Ectodermal cell (in vitro differentiated cells): ENCODE measurements around the gene C15orf39.
"Not testable (repeated sequence)": the region's sequence is repeated elsewhere in the genome, so short reads cannot be mapped to it uniquely, and the experiment has no call there.

Experiments
- H3K27ac ChIP-seq: 2 replicates; pipeline ENCODE4 v1.7.0; 2013; ENCODE audit warnings: mild to moderate bottlenecking, low read depth, low read length; ENCODE audit not compliant: insufficient read depth, poor library complexity, severe bottlenecking
- H3K27me3 ChIP-seq: 2 replicates; pipeline ENCODE4 v1.7.0; 2013; ENCODE audit warnings: mild to moderate bottlenecking, low read length; ENCODE audit not compliant: insufficient read depth, control insufficient read depth, poor library complexity, severe bottlenecking
- H3K36me3 ChIP-seq: one replicate; pipeline ENCODE4 v1.7.0; 2013; ENCODE audit warnings: low read length; ENCODE audit not compliant: control insufficient read depth, insufficient read depth
- H3K4me1 ChIP-seq: one replicate; pipeline ENCODE4 v1.7.0; 2013; ENCODE audit warnings: low read length; ENCODE audit not compliant: control insufficient read depth, insufficient read depth
- H3K4me3 ChIP-seq: 2 replicates; pipeline ENCODE4 v1.7.0; 2013; ENCODE audit warnings: low read depth, low read length, control low read depth; ENCODE audit not compliant: insufficient read depth
- H3K9me3 ChIP-seq: 2 replicates; pipeline ENCODE4 v1.7.0; 2013; ENCODE audit warnings: mild to moderate bottlenecking, low read length, moderate library complexity; ENCODE audit not compliant: control insufficient read depth
- WGBS, 2 experiments: methylation state at CpG; one replicate each; pipeline ENCODE4 v1.1.7; 2013; ENCODE audit warnings: missing lambda C conversion rate in 2 of 2; 5-methylcytosine and 5-hydroxymethylcytosine counted together

The C15orf39 gene

DNA sequence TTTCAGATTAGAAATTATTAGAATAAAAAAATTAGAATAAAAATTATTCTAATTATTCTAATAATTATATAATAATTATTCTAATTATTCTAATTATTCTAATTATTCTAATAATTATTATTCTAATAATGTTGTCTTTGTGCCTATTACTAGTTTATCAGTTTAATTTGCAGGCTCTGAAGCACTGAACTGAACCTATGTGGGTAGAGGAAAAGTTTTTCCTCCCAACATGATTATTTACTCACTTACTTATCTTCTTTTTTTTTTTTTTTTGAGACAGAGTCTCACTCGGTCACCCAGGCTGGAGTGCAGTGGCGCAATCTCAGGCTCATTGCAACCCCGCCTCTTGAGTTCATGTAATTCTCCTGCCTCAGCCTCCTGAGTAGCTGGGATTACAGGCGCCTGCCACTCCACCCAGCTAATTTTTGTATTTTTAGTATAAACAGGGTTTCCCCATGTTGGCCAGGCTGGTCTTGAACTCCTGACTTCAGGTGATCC, 39.7 kb upstream of the C15orf39 start:
- Histone ChIP-seq H3K27ac (no peak overlapping the region), H3K9me3 (no peaks in the 10 kb centered on the region), H3K36me3 (no peaks in the 10 kb centered on the region), H3K4me3 (no peak overlapping the region), H3K4me1 (no peaks in the 10 kb centered on the region), H3K27me3 (no peaks in the 10 kb centered on the region)
- 88 to 92% methylated on average over 4 of the region's 4 CpGs for WGBS, 2 experiments

DNA sequence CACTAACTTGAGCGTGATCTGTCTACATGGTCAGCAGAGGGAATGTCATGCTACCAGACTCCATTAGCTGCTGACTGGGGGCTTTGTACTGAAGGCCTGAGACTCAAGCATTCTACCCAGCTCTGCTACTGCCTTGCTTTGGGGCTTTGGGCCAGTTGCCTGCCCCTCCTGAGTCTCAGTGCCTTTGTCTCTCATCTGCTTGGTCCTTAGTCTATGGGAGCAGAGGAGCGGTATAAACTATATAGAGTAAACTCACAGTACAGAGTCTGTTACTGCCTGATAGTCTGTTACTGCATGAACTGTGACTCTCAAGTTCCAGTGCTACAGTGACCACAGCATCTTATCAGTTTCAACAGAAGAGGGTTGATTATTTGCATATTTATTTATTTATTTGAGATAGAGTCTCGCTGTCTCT, 38.5 kb upstream of the C15orf39 start:
- no peaks in the 10 kb centered on the region for H3K27me3 ChIP-seq
- H3K36me3 ChIP-seq: no peaks in the 10 kb centered on the region
- no peak overlapping the region for H3K27ac ChIP-seq
- H3K4me3 ChIP-seq: no peak overlapping the region
- H3K9me3 ChIP-seq: no peaks in the 10 kb centered on the region
- no peaks in the 10 kb centered on the region for H3K4me1 ChIP-seq
- 93 to 95% methylated on average over 3 of the region's 3 CpGs for WGBS, 2 experiments

DNA sequence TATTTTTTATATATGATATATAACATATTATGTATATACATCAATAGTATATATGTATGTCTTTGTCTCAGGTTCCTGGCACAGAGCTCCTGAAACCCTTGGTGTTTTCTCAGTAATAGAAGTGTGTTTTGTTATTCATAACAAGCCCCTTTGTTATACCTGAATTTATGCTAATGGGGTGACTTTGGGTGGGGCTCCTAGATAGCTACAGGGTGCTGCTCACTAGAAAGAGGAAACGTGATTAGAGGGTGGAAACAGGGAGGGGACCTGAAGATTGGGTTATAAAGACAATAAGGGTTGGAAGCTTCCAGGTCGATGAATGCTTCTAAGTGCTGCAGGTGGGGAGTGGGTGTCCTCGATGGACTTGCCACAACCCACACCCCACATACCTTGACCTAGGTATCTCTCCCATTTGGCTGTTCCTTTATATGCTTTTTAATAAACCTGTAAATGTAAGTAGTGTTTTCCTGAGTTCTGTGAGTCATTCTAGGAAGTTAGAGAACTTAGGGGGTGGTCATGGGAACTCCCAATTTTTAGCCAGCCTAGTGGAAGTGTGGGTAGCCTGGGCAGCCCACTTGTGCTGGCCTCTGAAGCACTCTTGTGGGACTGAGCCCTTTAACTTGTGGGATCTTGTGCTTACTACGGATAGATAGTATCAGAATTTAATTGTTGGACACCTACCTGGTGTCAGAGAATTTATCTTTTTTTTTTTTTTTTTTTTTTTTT, 36.9 kb upstream of the C15orf39 start:
- Histone ChIP-seq H3K4me1 (no peaks in the 10 kb centered on the region), H3K9me3 (no peaks in the 10 kb centered on the region), H3K4me3 (no peak overlapping the region), H3K36me3 (no peaks in the 10 kb centered on the region), H3K27me3 (no peaks in the 10 kb centered on the region), H3K27ac (no peak overlapping the region)
- 52 to 66% methylated on average over 1 to 4 of the region's 4 CpGs for WGBS, 2 experiments

DNA sequence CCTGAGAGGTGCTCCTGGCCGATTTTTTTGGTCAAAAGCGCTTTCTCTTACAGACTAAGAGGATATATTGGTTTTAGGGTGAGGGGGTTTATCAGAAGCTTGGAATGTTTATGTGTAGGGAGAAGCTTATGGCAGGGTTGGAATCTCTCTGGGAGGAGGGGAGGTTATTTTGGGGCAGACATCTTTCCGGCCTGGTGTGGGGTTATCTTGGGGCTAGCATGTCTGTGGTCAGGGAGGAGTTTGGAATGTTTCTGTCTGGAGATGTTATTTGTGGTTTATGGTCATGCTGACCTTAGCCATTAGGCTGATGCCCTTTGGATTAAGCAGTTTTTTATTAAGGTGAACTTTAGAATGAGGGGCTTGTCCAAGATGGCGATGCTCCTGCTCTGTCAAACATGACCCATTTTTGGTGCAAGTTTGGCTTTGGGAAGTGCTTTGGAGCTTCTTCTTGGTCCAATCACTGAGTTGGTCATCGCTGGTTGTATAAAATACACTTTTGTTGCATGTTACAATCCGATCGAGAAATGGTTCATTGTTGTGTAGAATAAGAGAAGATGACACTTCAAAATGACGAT, 35.1 kb upstream of the C15orf39 start:
- not testable (repeated sequence) for H3K27me3 ChIP-seq, H3K27ac ChIP-seq, H3K4me3 ChIP-seq, H3K9me3 ChIP-seq, H3K4me1 ChIP-seq, H3K36me3 ChIP-seq
- 94 to 95% methylated on average over 8 of the region's 8 CpGs for WGBS, 2 experiments

DNA sequence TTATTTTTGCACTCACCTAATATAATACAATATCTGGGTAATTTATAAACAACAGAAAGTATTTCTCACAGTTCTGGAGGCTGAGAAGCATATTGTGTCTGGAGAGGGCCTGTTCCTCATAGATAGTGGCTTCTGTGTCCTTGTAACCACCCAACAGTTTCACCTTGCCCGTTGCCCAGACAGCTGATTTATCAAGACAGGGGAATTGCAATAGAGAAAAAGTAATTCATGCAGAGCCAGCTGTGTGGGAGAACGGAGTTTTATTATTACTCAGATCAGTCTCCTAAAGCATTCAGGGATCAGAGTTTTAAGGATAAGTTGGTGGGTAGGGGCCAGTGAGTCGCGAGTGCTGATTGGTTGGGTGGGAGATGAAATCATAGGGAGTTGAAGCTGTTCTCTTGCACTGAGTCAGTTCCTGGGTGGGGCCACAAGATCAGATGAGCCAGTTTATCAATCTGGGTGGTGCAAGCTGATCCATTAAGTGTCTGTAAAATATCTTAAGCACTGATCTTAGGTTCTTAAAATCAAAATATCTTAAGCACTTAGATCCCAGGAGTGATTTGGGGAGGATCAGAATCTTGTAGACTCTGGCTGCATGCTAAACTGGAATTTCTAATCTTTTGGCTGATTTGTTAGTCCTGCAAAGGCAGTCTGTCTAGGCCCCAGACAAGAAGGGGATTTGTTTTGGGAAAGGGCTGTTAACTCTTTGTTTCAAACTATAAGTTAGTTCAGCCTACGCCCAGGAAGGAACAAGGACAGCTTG, 33.9 kb upstream of the C15orf39 start:
- H3K4me3 ChIP-seq: no peak overlapping the region
- H3K36me3 ChIP-seq: no peaks in the 10 kb centered on the region
- no peaks in the 10 kb centered on the region for H3K4me1 ChIP-seq
- H3K27ac ChIP-seq: no peak overlapping the region
- WGBS, 2 experiments: 92 to 96% methylated on average over 5 of the region's 5 CpGs
- no peaks in the 10 kb centered on the region for H3K9me3 ChIP-seq
- no peaks in the 10 kb centered on the region for H3K27me3 ChIP-seq

DNA sequence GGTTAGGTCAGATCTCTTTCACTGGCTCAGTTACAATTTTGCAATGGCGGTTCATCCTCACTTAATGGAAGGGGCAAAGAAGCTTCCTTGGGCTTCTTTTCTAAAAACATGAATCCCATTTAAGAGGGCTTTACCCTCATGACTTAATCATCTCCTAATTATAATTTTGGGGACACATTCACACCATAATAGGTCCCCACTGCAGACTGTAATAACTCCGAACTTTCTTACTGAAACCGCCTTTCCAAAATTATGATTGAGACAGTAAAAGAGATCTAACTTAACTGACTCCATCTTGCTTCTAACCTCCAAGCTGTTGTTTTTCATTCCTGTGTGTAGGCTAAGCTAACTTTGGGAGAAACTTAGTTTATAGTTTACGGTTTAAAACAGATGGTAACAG, 33.3 kb upstream of the C15orf39 start:
- Histone ChIP-seq H3K4me1 (no peaks in the 10 kb centered on the region), H3K27ac (no peak overlapping the region), H3K9me3 (no peaks in the 10 kb centered on the region), H3K36me3 (no peaks in the 10 kb centered on the region), H3K4me3 (no peak overlapping the region), H3K27me3 (no peaks in the 10 kb centered on the region)
- WGBS, 2 experiments: 93 to 96% methylated on average over 4 of the region's 4 CpGs

DNA sequence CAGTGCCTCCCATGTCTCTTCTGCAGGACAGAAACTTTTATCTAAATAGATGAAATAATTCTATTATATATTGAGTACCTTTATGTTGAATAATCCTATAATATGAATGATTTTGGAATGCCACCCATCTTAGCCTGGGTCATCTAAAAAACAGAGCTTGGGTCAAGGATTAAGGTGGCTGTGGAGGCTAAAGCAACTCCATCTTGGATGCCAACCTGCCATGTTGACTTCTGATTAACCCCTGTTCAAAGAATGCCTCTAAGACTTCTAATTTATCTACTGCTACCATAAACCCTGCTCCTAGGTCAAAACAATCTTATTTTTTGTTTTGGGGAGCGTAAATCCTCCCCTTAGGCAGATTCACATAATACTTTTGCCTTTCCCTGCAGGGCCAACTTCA, 31.5 kb upstream of the C15orf39 start:
- no peak overlapping the region for H3K27ac ChIP-seq
- no peaks in the 10 kb centered on the region for H3K27me3 ChIP-seq
- no peaks in the 10 kb centered on the region for H3K36me3 ChIP-seq
- H3K4me3 ChIP-seq: no peak overlapping the region
- no peaks in the 10 kb centered on the region for H3K9me3 ChIP-seq
- 94 to 100% methylated on average over 1 of the region's 1 CpG for WGBS, 2 experiments
- no peaks in the 10 kb centered on the region for H3K4me1 ChIP-seq

DNA sequence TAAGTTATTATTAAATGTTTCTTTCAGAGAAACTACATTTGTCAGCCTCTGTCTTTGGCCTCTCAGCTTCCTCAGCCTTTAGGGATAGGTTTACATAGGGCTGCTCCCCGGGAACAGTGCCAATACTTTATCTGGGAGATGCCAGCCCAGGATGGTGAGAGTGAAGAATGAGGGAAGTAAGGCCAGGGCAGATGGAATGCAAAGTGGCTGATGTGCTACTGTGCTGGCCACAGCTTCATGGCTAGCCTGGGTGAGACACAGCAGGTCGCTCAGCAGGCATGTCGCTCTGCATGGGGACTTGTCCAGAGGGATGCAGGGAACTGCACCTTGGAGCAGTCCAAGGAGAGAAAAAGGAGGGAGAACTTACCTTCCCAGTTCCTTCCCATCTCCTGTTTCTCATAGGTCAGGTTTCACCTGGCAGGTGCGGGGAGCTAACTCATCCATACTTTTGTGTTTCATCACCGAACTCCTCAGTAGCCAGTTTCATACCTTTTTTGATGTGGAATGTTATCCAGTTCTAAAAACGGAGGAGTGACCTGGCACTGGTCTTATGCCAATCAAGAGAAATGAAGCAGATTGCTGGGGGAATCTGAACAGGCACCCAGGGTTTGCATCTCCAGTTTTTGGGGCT, 30.9 kb upstream of the C15orf39 start:
- Histone ChIP-seq H3K27me3 (no peaks in the 10 kb centered on the region), H3K27ac (no peak overlapping the region), H3K36me3 (no peaks in the 10 kb centered on the region), H3K9me3 (no peaks in the 10 kb centered on the region), H3K4me1 (no peaks in the 10 kb centered on the region), H3K4me3 (no peak overlapping the region)
- 90 to 91% methylated on average over 6 of the region's 6 CpGs for WGBS, 2 experiments

DNA sequence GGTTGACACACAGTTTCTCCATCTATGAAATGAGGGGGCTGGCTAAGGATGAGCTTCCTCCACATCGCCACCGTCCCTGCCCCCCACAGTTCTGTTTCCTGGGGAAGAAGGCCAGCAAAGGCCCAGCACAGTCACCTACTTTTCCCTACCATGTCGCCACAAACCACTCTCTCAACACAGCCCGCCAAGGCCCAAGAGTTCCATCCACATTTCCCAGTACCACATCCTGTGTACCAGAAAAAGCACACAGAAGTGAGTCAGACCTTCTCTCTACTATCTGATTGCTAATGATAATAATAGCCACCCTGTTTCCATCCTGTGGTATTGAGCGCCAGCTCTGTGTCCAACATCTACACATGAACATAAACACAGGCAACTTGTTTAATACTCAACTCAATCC, 30.3 kb upstream of the C15orf39 start:
- Histone ChIP-seq H3K9me3 (no peaks in the 10 kb centered on the region), H3K4me3 (no peak overlapping the region), H3K4me1 (no peaks in the 10 kb centered on the region), H3K27me3 (no peaks in the 10 kb centered on the region), H3K27ac (no peak overlapping the region), H3K36me3 (no peaks in the 10 kb centered on the region)
- 93 to 96% methylated on average over 5 of the region's 5 CpGs for WGBS, 2 experiments

DNA sequence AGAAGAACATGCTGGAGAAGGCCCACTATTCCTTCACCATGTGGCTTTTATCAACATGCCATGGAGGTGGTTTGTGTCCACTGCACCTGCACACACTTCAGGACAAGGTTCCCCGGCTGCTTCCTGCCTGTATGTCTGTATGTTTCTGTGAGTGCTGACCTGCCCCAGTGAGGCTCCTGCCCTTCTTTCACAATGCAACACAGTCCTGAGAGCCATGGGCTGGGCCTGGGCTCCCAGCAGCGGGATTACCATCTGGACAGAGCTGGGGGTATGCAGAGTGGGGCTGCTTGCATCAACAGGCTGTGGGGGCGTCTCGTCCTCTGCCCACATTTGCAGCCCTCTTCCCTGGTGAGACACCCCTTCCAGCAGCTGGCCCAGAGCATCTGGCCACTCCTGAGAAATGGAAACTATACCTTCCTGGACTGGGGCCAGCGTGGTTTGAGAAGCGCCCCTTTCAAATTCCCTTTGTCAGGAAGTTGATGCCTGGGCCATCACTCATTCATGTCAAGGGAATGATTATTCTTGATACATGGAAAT, 29.3 kb upstream of the C15orf39 start:
- no peaks in the 10 kb centered on the region for H3K9me3 ChIP-seq
- no peaks in the 10 kb centered on the region for H3K36me3 ChIP-seq
- peaks cover 5% of the 10 kb centered on the region for H3K27me3 ChIP-seq
- WGBS, 2 experiments: 88 to 92% methylated on average over 6 of the region's 6 CpGs
- H3K4me1 ChIP-seq: no peaks in the 10 kb centered on the region
- H3K27ac ChIP-seq: no peak overlapping the region
- no peak overlapping the region for H3K4me3 ChIP-seq
